GM12872 (cell line): ENCODE data around the gene KRTAP21-2.
"Not testable (repeated sequence)": the region's sequence is repeated elsewhere in the genome, so short reads cannot be mapped to it uniquely, and the experiment has no call there.

Experiments used
- CTCF ChIP-seq: IDR thresholded peaks from 3 replicates; pipeline ENCODE4 v1.5.1; 2011; ENCODE audit warnings: low read depth, mild to moderate bottlenecking, low read length, moderate library complexity; ENCODE audit not compliant: insufficient read depth

Gene KRTAP21-2

GRCh38 chr21:30747159-30747558, at the start of gene KRTAP21-2:
Gene KRTAP21-2 (minus strand): TSS chr21:30747259. CDS start chr21:30747202, 57 bp downstream.
- no peak for TF ChIP-seq CTCF

GRCh38 chr21:30793581-30794314, 46.7 kb upstream of the KRTAP21-2 start:
- TF ChIP-seq CTCF: no peak

- TF ChIP-seq CTCF: no peak
Measured at GRCh38 chr21:30779249-30779648, 32.2 kb upstream of the KRTAP21-2 start.

DNA sequence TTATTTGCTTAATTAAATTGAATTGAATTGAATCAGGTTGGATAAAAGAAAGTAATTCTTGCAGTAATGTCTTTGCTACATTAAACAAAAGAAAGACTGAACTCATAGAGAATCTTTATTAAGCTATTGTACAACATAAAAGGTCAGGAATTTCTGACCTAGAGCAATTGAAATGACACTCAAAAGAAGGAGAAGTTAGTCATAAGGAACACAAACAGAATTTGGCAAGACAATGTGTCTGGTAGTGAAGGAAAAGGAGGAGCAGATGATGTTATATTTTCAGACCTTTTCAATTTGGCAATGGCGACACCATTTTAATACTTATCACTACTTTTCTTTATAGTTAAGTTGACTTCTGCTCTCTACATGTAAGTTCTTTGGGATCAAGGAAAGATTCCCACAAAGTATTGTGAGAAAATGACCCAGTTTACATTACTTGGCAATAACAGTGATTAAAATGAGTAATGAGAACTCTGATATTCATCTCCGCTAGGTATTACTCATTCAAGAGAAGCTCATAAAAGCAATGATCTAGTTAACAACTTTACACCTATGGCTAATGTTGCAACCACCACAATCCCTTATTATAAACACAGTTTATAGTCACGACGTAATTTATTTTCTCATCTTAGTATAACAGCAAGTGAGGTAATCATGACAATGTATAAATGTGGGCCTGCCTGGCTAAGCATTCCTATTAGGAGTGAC, 22.8 kb upstream of the KRTAP21-2 start:
- no peak for TF ChIP-seq CTCF

- TF ChIP-seq CTCF: no peak
Measured at GRCh38 chr21:30760776-30761175, 13.7 kb upstream of the KRTAP21-2 start.

DNA sequence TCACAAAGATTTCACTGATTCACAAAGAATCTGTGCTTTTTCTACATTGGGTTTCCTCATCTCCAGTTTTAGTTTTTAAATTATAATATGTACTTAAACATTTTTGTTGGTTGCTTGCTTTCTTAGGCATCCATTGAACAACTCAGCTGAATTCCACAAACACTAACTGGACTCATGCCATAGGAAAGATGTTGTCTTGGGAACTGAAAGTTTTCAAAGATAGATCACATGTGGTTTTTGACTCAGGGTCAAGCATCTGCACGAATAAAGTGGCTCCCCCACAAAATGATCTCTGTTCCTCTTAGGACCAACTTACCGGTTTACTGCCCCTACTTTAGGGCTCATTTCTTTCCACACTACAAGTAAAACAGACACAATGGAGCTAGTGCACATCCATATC, 11.2 kb upstream of the KRTAP21-2 start:
- no peak for TF ChIP-seq CTCF

GRCh38 chr21:30755328-30755727, 8.3 kb upstream of the KRTAP21-2 start, which contains the start of gene KRTAP21-1:
Gene KRTAP21-1 (minus strand): TSS chr21:30755428. CDS start chr21:30755378, 50 bp downstream.
- TF ChIP-seq CTCF: not testable (repeated sequence)
